K562 (cell line): Measurements from ENCODE around the gene CEP290. TPM values are rescaled to one million over a fixed set of nuclear protein-coding genes. Genes with fewer than 3 reads are reported as not detected.

Experiments
- BACH1 ChIP-seq: fragments of 200-800 bp; sonication (Bioruptor generic); IDR thresholded peaks from 2 replicates; pipeline ENCODE4 v1.6.1; 2016; ENCODE audit warnings: missing genetic modification characterization, missing compliant biosample characterization
- CEBPG ChIP-seq, 3 experiments: fragments of 200-800 bp in 1 of 3; sonication (Bioruptor generic) in 1 of 3; sonication (generic) in 1 of 3; formaldehyde crosslinking in 1 of 3; IDR thresholded peaks in 2 of 3; conservative IDR thresholded peaks in 1 of 3; 2 replicates each; pipeline versions ENCODE4 v1.6.1 to v1.8.0; 2016 to 2022; ENCODE audit warnings: missing compliant biosample characterization in 2 of 3, missing genetic modification characterization in 2 of 3, mild to moderate bottlenecking in 1 of 3, missing genetic modification reagents in 1 of 3
- ETV5 ChIP-seq: sonication (generic); formaldehyde crosslinking; IDR thresholded peaks from 2 replicates; pipeline ENCODE4 v1.4.0; 2020; ENCODE audit warnings: low read depth, mild to moderate bottlenecking, missing genetic modification reagents
- GTF2E2 ChIP-seq: fragments of 200-800 bp; sonication (Bioruptor generic); IDR thresholded peaks from 2 replicates; pipeline ENCODE4 v1.6.1; 2016; ENCODE audit warnings: missing genetic modification characterization, missing compliant biosample characterization
- IRF2 ChIP-seq: sonication (generic); formaldehyde crosslinking; IDR thresholded peaks from 2 replicates; pipeline ENCODE4 v1.8.1; 2022; ENCODE audit warnings: mild to moderate bottlenecking, missing genetic modification reagents
- NFATC3 ChIP-seq: fragments of 450-650 bp; IDR thresholded peaks from 2 replicates; pipeline ENCODE4 v1.6.1; 2017; ENCODE audit warnings: mild to moderate bottlenecking
- RBBP5 ChIP-seq: fragments of 200-600 bp; sonication (generic); IDR thresholded peaks from 2 replicates; pipeline ENCODE4 v1.6.1; 2012; ENCODE audit warnings: borderline replicate concordance, mild to moderate bottlenecking, low read length, control low read depth, inconsistent platforms; ENCODE audit not compliant: insufficient read depth, poor library complexity, severe bottlenecking
- TGIF2 ChIP-seq: sonication (generic); formaldehyde crosslinking; IDR thresholded peaks from 2 replicates; pipeline ENCODE4 v1.8.1; 2022; ENCODE audit warnings: mild to moderate bottlenecking, missing genetic modification reagents, moderate library complexity
- U2AF1 ChIP-seq: fragments of 200-400 bp; formaldehyde crosslinking; optimal IDR thresholded peaks from 2 replicates; pipeline ENCODE3; 2017; ENCODE audit warnings: mild to moderate bottlenecking, low read depth, low read length, moderate library complexity
- ZNF449 ChIP-seq: fragments of 250-450 bp; sonication (Bioruptor Pico); IDR thresholded peaks from 2 replicates; pipeline ENCODE4 v1.8.0; 2022; ENCODE audit warnings: moderate library complexity, mild to moderate bottlenecking, inconsistent platforms
- polyA plus RNA-seq, 8 experiments: library from polyadenylated mRNA; depleted of rRNA in 4 of 8; stranded (reverse) in 5 of 8; unstranded in 3 of 8; fragments of >200 nt; fragmentation: Nextera tagmentation in 2 of 8; fragmentation: Illumina TruSeq in 1 of 8; extraction: Ambion mirVana in 2 of 8; extraction: Trizol in 1 of 8; gene quantifications; 2 replicates each; pipeline versions ENCODE4 v1.2.1 to v1.2.3, GENCODE V29; 2011 to 2014; ENCODE audit warnings: inconsistent platforms in 1 of 8, missing spikeins in 1 of 8
- total RNA-seq, 7 experiments: library from RNA; depleted of rRNA in 6 of 7; stranded (reverse); fragments of >200 nt in 6 of 7; fragmentation: Illumina TruSeq in 2 of 7; extraction: Trizol in 2 of 7; gene quantifications; 2 replicates each; pipeline versions ENCODE4 v1.2.1 to v1.2.3, GENCODE V29; 2011 to 2021; ENCODE audit warnings: low replicate concordance in 1 of 7
- TF ChIP-seq, protein P1 (sequence below): fragments of 250-450 bp; sonication (Bioruptor Pico); IDR thresholded peaks from 2 replicates; pipeline ENCODE4 v1.8.0; 2021; ENCODE audit warnings: moderate library complexity, mild to moderate bottlenecking, inconsistent platforms

CEP290 gene
- total and polyA plus RNA-seq, 9 of the 15 experiments (the other 6 are each of a cell fraction or from before 2014, with no cell fraction given) = 7.2 to 19.4 (median 18.1) TPM

DNA sequence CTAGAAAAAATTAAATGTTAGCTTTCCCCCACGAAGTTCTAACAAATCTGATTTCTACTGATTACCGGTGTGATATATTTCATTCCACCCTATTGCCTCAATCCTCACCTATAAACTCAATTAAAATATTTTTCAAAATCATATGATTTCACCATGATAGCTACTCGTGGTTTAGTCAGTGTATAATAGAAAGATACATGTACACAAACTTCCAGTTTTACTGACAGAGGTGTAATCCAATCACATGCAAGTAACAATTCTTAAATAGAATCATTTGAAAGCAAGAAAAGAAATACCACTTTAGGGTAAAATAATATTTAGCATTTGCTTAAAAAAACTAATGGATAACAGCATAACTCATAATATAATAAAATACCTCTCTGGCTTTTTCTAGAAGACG lies 57.7 kb downstream of the CEP290 start (continued):
- TF ChIP-seq U2AF1 (no peak), TGIF2 (CRISPR knock-in tag) (no peak), GTF2E2 (tag) (no peak), BACH1 (tag) (no peak), ETV5 (CRISPR knock-in tag) (no peak), RBBP5 (no peak), NFATC3 (no peak), CEBPG (CRISPR knock-in tag; IDR thresholded peaks at IDR 0.05) (no peak), CEBPG (tag; conservative IDR thresholded peaks at IDR 0.05 in 1 of 2, IDR thresholded peaks at IDR 0.05 in 1 of 2) (no peak), ZNF449 (CRISPR knock-in tag) (no peak), IRF2 (CRISPR knock-in tag) (no peak)
- TF ChIP-seq, protein P1, sequence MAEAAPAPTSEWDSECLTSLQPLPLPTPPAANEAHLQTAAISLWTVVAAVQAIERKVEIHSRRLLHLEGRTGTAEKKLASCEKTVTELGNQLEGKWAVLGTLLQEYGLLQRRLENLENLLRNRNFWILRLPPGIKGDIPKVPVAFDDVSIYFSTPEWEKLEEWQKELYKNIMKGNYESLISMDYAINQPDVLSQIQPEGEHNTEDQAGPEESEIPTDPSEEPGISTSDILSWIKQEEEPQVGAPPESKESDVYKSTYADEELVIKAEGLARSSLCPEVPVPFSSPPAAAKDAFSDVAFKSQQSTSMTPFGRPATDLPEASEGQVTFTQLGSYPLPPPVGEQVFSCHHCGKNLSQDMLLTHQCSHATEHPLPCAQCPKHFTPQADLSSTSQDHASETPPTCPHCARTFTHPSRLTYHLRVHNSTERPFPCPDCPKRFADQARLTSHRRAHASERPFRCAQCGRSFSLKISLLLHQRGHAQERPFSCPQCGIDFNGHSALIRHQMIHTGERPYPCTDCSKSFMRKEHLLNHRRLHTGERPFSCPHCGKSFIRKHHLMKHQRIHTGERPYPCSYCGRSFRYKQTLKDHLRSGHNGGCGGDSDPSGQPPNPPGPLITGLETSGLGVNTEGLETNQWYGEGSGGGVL = no peak
